LHCN-M2 (cell line): ENCODE results near the gene NOXO1. TPM values are rescaled to one million over a fixed set of nuclear protein-coding genes. Genes with fewer than 3 reads are reported as not detected.

Experiments
- DNase-seq: peaks from one replicate; pipeline ENCODE4 v3.0.0-alpha.2; 2012; ENCODE audit warnings: low read depth
- total RNA-seq: library from RNA; depleted of rRNA; stranded (reverse); fragments of >200 nt; gene quantifications from 2 replicates; pipeline ENCODE4 v1.2.3, GENCODE V29; 2014

NOXO1 gene
- total RNA-seq, 1 experiment from 2014 or later = 0.23 TPM

- no peak for DNase-seq
Measured at GRCh38 chr16:1979271-1980029, 1.8 kb downstream of the NOXO1 start.

GRCh38 chr16:1978476-1979120 lies 2.7 kb downstream of the NOXO1 start:
- no peak for DNase-seq

- no peak for DNase-seq
Measured at GRCh38 chr16:1977875-1978268, 3.4 kb downstream of the NOXO1 start.

GRCh38 chr16:1976951-1977874 lies 4.1 kb downstream of the NOXO1 start:
- DNase-seq = no peak

- DNase-seq = no peak
Measured at GRCh38 chr16:1976216-1976520, 5.1 kb downstream of the NOXO1 start.

DNA sequence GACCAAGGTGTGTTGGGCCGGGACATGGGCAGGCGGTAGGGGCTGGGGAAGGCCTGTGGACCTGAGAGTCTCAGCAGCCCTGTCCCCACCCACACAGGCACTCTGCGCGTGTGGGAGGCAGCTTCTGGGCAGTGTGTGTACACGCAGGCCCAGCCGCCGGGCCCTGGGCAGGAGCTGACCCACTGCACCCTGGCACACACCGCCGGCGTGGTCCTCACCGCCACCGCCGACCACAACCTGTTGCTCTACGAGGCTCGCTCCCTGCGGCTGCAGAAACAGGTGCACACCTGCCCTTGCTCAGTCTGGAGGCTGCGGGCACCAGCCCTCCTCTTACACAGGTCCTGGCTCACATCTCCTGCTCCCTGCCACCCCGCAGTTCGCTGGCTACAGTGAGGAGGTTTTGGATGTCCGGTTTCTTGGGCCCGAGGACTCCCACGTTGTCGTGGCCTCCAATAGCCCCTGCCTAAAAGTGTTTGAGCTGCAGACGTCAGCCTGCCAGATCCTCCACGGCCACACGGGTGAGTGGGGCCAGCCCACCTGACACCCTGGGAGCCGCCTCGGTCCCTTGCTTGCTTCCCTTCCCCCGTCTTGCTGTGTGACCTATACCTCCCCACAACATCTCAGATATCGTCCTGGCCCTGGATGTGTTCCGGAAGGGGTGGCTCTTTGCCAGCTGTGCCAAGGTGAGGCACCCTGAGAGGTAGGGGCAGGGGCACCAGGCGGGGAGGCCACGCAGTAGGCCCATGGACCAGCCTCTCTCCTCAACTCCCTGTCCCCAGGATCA lies 5.6 kb downstream of the NOXO1 start:
- no peak for DNase-seq

- DNase-seq = no peak
Measured at GRCh38 chr16:1974157-1975070, 6.9 kb downstream of the NOXO1 start.

DNA sequence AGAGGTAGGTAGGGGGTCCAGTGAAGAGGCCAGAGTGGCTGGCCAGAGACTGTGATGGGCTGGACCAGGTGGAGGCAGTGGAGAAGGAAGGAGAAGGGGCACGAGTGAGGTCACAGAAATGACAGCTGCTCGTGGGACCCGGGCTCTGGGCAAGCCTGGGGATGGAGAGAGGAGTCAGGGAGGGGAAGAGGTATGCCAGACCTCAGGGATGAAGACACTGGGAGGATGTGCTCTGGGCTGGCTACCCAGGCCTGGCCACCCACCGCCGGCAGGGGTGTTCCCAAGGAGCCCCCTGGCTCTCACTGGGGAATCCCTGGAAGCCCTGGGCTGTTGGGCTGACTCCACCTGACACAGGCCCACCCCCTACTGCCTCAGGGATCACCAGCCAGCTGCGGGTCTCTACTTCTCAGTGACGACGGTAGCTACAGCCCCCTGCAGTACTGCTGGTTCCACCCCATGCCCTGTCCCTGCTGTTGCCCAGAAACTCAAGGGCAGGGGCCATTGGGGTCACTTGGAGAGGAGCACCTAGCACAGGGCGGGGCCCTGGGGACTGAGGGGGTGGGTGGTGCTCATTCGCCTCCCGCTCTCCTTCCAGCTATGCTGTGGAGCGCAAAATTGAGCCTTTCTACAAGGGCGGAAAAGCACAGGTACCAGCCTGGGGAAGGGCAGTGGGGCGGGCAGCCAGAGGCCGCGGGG lies 7.7 kb downstream of the NOXO1 start:
- DNase-seq = no peak

DNA sequence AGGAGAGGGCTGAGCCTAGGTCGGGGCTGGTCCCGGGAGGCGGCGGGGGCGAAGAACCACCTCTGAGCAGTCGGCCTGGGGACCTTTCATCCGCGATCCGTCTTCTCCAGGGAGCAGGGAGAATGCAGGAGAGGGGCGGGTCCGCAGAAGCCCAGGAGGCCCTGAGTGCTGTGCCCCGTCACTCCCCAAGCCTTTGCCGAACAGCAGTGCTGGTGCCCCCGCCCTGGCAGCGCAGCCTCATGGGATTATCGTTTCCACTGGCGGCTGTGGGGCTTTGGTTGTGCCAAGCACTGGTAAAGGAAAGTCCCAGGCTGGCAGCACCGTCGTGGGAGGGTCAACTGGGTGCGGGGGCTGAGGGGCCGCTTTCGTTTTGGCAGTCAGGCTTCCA lies 8.8 kb downstream of the NOXO1 start:
- no peak for DNase-seq

- peak; percentile 93 for DNase-seq
Measured at GRCh38 chr16:1971796-1972489, 9.3 kb downstream of the NOXO1 start, which contains the start of gene TBL3. TBL3 (plus strand) TSS chr16:1972053; CDS start chr16:1972165, 112 bp downstream.

- no peak for DNase-seq
Measured at GRCh38 chr16:1968146-1968953, 12.9 kb downstream of the NOXO1 start.

- no peak for DNase-seq
Measured at GRCh38 chr16:1966460-1966859, 14.8 kb downstream of the NOXO1 start, which contains the start of gene RNF151. RNF151 (plus strand) TSS chr16:1966856; CDS start chr16:1966882, 26 bp downstream.

DNA sequence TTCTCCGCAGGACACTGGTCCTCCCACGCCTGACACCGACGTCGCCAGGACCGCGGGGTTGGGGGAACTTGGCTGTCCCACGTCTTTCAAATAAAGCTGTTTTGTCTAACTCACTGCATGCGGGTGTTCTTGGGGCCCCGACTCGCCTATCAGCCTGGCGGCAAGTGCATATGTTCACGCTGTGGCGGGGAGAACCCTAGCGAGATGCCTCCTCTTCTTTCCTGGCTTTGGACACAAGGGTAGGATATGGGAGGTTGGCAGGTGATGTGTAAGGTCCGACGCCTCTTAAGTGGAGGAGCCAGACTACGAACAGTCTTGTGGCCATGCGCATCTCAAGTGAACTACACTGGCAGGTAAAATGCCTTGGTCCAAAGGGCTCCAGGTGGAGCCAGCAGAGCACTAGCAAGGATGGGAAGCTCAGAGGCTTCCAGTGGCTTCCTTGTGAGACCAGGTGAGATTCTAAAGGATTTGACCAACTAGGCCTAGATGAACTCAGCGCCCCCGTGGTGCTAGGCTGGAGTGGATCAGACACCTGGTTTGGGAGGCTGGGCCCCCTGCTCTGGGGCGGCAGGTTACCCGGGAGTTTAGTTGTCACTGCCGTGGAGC lies 15.8 kb downstream of the NOXO1 start:
- no peak for DNase-seq

GRCh38 chr16:1964506-1965395 lies 16.5 kb downstream of the NOXO1 start, which contains the start of gene RPS2:
RPS2 (minus strand) TSS chr16:1964826; CDS start chr16:1964625, 201 bp downstream.
- DNase-seq = peak; percentile 97

GRCh38 chr16:1963806-1964505 lies 17.3 kb downstream of the NOXO1 start:
- peak; percentile 45 for DNase-seq
